ENCODE results near the gene NPDC1. TPM values are rescaled to one million over a fixed set of nuclear protein-coding genes. Genes with fewer than 3 reads are reported as not detected.
A peak's percentile ranks its signal among the peaks of the same experiment; 100 is the strongest.

Gene NPDC1
- polyA plus RNA-seq, 3 donors = 0.51 to 2.7 TPM; not detected in 1

DNA sequence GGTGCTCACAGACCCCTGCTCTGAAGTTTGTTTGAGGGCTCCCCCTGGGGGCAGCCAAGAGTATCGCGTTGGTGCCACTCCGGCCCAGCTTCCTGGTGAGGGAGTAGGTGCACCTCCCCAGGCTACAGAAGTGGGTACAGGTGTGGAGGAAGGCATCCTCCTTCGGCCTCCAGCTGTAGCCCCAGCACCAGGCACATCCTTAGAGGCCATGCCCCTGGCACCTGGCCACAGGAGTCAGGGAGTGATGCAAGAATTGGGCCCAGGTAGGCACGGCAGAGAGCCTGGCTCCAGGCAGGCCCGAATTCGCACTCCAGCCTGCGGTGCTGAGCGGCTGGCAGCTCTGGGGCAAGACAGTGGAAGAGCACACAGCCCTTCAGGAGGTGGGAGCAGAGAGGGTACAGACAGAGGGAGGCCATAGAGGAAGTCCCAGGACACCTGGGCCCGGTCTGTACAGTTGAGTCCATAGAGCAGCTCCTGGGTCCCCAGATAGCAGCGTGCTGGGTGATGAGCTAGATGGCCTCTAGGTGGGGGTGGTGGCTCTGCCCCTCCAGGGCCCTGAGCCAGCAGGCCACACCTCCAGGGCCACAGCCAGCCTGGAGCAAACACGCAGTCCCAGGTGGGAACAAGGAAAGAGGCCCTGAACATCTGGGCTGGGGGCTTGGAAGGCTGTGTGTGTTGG is 22.0 kb upstream of the NPDC1 start:
- Histone ChIP-seq H2AFZ (ENCODE audit: insufficient read depth, low read depth, low read length, poor library complexity, severe bottlenecking) (no peak overlapping the region), H3K4me2 (replicated peaks; ENCODE audit: extremely low read depth, low read length, poor library complexity, severe bottlenecking) (no peak overlapping the region), H3K27me3 (ENCODE audit: control insufficient read depth in 2 of 2, insufficient read depth in 2 of 2, low read length in 2 of 2) (peaks cover 0 to 5% of the 10 kb centered on the region in 2 donors), H3K9ac (ENCODE audit: insufficient read depth, low read length, poor library complexity, severe bottlenecking) (no peak overlapping the region), H3K4me1 (ENCODE audit: control insufficient read depth in 1 of 2, insufficient read depth in 2 of 2, low read length in 2 of 2) (peaks cover 41 to 48% of the 10 kb centered on the region in 2 donors), H3K27ac (ENCODE audit: low read depth in 1 of 2, low read length in 2 of 2) (no peak overlapping the region), H3K36me3 (replicated peaks in 1 of 2; ENCODE audit: control insufficient read depth in 1 of 2, insufficient read depth in 2 of 2, low read length in 2 of 2) (peaks cover 0 to 5% of the 10 kb centered on the region in 2 donors), H3K9me3 (replicated peaks in 1 of 2; ENCODE audit: control insufficient read depth in 1 of 2, insufficient read depth in 1 of 2, low read length in 2 of 2) (no peaks in the 10 kb centered on the region), H3K4me3 (replicated peaks in 1 of 3; ENCODE audit: low read depth in 2 of 3, low read length in 3 of 3) (no peak overlapping the region), H3K79me2 (ENCODE audit: insufficient read depth, low read length) (peaks cover 6% of the 10 kb centered on the region), H4K20me1 (ENCODE audit: insufficient read depth, low read length) (no peaks in the 10 kb centered on the region)
- TF ChIP-seq, protein P1, sequence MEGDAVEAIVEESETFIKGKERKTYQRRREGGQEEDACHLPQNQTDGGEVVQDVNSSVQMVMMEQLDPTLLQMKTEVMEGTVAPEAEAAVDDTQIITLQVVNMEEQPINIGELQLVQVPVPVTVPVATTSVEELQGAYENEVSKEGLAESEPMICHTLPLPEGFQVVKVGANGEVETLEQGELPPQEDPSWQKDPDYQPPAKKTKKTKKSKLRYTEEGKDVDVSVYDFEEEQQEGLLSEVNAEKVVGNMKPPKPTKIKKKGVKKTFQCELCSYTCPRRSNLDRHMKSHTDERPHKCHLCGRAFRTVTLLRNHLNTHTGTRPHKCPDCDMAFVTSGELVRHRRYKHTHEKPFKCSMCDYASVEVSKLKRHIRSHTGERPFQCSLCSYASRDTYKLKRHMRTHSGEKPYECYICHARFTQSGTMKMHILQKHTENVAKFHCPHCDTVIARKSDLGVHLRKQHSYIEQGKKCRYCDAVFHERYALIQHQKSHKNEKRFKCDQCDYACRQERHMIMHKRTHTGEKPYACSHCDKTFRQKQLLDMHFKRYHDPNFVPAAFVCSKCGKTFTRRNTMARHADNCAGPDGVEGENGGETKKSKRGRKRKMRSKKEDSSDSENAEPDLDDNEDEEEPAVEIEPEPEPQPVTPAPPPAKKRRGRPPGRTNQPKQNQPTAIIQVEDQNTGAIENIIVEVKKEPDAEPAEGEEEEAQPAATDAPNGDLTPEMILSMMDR (IDR thresholded peaks at IDR 0.05) = peak; percentile 93
- peaks cover 0 to 3% (median 0%) of the 10 kb centered on the region in 3 donors for H3K27me3 Mint-ChIP-seq (ENCODE audit: low read depth in 3 of 3)
- H3K4me1 Mint-ChIP-seq = peaks cover 41% of the 10 kb centered on the region
- peak overlapping the region in 2 of 7 donors; percentile 71 to 85 for H3K27ac Mint-ChIP-seq
- H3K4me3 Mint-ChIP-seq = peak overlapping the region in 1 of 2 donors; percentile 27
- DNase-seq = peak; percentile 71 to 85 (median 82)
- peaks cover 6 to 18% of the 10 kb centered on the region in 2 donors for H3K36me3 Mint-ChIP-seq
- intact Hi-C loops (cut with micrococcal nuclease) = loop anchor here (5.0 to 10.0 kb wide), 2 partner anchors 36 to 283 kb away; partner anchors contain the start of gene FUT7 (in 1 of the 2)
- peaks cover 0 to 2% (median 0%) of the 10 kb centered on the region in 7 donors for H3K9me3 Mint-ChIP-seq
- WGBS (ENCODE audit: insufficient coverage) = 81% methylated on average over 9 of the region's 12 CpGs

DNA sequence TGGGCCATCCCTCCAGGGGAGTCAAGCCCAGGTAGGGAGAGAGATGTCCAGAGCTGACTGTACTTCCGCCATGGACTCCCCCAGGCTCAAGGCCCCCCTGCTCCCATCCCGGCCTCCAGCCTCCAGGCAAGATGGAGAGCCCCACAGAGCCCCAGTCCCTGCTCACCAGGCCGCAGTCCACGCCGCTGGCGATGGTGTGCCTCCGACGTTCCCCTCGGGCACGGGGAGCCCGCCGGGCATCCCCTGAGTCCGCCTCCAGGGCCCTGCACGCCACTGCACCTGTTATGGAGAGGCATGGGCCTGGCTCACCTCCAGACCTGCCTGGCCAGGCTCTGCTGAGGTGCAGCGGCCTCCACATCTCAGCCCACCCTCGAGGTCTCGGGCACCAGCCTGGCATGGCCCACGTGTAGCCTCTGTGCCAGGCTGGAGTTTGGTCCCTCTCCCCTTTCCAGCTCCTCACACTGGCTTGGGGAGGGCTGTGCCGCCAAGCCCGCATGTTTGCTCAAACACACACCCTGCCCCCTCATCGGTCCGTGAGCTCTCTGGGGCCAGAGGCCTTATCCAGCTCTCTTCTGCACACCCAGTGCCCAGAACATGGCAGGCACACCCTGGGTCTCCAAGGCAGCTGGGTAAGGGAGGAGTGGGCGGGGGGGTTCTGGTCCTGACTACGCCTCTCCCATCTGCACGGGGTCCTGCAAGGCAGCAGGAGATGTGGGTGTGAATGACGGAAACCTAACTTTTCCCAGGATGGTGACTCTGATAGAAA is 20.3 kb upstream of the NPDC1 start:
- no peaks in the 10 kb centered on the region for H3K9me3 Mint-ChIP-seq
- Histone ChIP-seq H3K79me2 (ENCODE audit: insufficient read depth, low read length) (peaks cover 6% of the 10 kb centered on the region), H3K4me3 (replicated peaks in 1 of 3; ENCODE audit: low read depth in 2 of 3, low read length in 3 of 3) (no peak overlapping the region), H4K20me1 (ENCODE audit: insufficient read depth, low read length) (no peaks in the 10 kb centered on the region), H3K36me3 (replicated peaks in 1 of 2; ENCODE audit: control insufficient read depth in 1 of 2, insufficient read depth in 2 of 2, low read length in 2 of 2) (peaks cover 0 to 5% of the 10 kb centered on the region in 2 donors), H3K4me2 (replicated peaks; ENCODE audit: extremely low read depth, low read length, poor library complexity, severe bottlenecking) (no peak overlapping the region), H3K4me1 (ENCODE audit: control insufficient read depth in 1 of 2, insufficient read depth in 2 of 2, low read length in 2 of 2) (peaks cover 30 to 39% of the 10 kb centered on the region in 2 donors), H3K9ac (ENCODE audit: insufficient read depth, low read length, poor library complexity, severe bottlenecking) (no peak overlapping the region), H2AFZ (ENCODE audit: insufficient read depth, low read depth, low read length, poor library complexity, severe bottlenecking) (no peak overlapping the region), H3K9me3 (replicated peaks in 1 of 2; ENCODE audit: control insufficient read depth in 1 of 2, insufficient read depth in 1 of 2, low read length in 2 of 2) (no peaks in the 10 kb centered on the region), H3K27ac (ENCODE audit: low read depth in 1 of 2, low read length in 2 of 2) (no peak overlapping the region), H3K27me3 (ENCODE audit: control insufficient read depth in 2 of 2, insufficient read depth in 2 of 2, low read length in 2 of 2) (peaks cover 0 to 5% of the 10 kb centered on the region in 2 donors)
- WGBS (ENCODE audit: insufficient coverage) = 94% methylated on average over 21 of the region's 26 CpGs
- H3K4me3 Mint-ChIP-seq = no peak overlapping the region
- H3K4me1 Mint-ChIP-seq = peaks cover 28% of the 10 kb centered on the region
- no peak for DNase-seq
- no peak overlapping the region for H3K27ac Mint-ChIP-seq
- TF ChIP-seq, protein P1 (IDR thresholded peaks at IDR 0.05) = no peak
- peaks cover 5 to 11% (median 6%) of the 10 kb centered on the region in 3 donors for H3K27me3 Mint-ChIP-seq (ENCODE audit: low read depth in 3 of 3)
- intact Hi-C loops (cut with micrococcal nuclease) = loop anchor here (5.0 to 10.0 kb wide), 2 partner anchors 34 to 281 kb away; partner anchors contain the start of gene FUT7 (in 1 of the 2)
- H3K36me3 Mint-ChIP-seq = peaks cover 6 to 18% of the 10 kb centered on the region in 2 donors

Measured in CD14-positive monocyte (primary cell).